ENCODE measurements around the gene BNIPL. TPM values are rescaled to one million over a fixed set of nuclear protein-coding genes. Genes with fewer than 3 reads are reported as not detected.

BNIPL gene
- total RNA-seq, 3 donors from 2014 or later, result 0.41 to 1.1 (median 0.63) TPM

DNA sequence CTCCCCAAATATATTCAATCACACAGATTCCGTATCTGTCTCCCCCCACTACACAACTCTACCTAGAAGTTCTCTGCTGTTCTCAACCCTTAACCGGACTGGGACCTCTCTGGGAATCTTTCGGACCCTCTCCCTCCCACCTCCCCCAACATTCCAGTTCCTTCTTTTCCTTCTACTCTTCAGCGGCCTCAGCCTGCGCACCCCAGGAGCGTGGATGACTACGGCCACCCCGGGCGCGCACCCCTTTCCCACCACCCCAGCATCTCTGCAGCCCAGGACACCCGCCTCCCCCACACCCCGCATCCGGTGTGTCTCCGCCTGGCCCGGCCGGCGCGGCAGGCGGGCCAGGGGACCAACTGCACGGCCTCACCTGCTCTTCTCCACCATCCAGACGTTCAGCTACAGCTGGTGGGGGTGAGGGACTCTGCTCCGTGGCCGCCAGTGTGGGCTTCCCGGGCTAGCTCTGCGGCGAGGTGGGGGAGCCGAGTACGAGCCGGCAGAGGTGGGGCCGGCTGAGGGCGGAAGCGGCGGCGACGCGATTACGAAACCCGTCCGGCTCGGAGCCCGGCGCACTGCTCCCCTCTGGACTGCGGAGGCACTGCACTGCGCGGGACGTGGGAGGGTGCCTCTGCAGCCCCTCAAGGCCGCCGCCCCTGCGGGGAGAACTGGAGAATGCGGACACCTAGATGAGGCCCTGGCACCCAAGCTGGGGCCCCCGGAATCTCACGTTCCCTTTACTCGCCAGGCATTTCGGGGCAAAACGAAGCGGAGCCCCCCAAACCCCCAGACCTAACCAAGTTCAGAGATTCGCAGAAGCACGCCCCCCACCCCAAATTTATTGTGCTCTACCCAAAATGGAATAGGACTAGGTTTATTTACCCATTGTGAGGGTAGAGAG lies 23.0 kb downstream of the BNIPL start, which contains the start of gene CDC42SE1:
CDC42SE1 (minus strand) TSS at position 514 of the 898 bp plus-strand sequence. CDS start 3,892 bp downstream, outside the sequence.
- ATAC-seq (peak; percentile 89), DNase-seq (peak; percentile 80 to 93 (median 89))
- intact Hi-C loops (cut with DNase I, micrococcal nuclease), result loop anchor here in 1 of 2 donors (10.0 kb wide), 1 partner anchor 55 kb away; the partner anchor contains the start of genes MINDY1 and PRUNE1
- Histone ChIP-seq H3K4me1 (ENCODE audit: low read depth) (peaks cover 33% of the 10 kb centered on the region), H3K4me3 (peak within 1 kb of the TSS; percentile 85), H3K36me3 (ENCODE audit: low read depth) (no peaks in the 10 kb centered on the region), H3K9me3 (no peaks in the 10 kb centered on the region)
- TF ChIP-seq, protein P1, sequence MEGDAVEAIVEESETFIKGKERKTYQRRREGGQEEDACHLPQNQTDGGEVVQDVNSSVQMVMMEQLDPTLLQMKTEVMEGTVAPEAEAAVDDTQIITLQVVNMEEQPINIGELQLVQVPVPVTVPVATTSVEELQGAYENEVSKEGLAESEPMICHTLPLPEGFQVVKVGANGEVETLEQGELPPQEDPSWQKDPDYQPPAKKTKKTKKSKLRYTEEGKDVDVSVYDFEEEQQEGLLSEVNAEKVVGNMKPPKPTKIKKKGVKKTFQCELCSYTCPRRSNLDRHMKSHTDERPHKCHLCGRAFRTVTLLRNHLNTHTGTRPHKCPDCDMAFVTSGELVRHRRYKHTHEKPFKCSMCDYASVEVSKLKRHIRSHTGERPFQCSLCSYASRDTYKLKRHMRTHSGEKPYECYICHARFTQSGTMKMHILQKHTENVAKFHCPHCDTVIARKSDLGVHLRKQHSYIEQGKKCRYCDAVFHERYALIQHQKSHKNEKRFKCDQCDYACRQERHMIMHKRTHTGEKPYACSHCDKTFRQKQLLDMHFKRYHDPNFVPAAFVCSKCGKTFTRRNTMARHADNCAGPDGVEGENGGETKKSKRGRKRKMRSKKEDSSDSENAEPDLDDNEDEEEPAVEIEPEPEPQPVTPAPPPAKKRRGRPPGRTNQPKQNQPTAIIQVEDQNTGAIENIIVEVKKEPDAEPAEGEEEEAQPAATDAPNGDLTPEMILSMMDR (IDR thresholded peaks at IDR 0.05), result peak; percentile 90

DNA sequence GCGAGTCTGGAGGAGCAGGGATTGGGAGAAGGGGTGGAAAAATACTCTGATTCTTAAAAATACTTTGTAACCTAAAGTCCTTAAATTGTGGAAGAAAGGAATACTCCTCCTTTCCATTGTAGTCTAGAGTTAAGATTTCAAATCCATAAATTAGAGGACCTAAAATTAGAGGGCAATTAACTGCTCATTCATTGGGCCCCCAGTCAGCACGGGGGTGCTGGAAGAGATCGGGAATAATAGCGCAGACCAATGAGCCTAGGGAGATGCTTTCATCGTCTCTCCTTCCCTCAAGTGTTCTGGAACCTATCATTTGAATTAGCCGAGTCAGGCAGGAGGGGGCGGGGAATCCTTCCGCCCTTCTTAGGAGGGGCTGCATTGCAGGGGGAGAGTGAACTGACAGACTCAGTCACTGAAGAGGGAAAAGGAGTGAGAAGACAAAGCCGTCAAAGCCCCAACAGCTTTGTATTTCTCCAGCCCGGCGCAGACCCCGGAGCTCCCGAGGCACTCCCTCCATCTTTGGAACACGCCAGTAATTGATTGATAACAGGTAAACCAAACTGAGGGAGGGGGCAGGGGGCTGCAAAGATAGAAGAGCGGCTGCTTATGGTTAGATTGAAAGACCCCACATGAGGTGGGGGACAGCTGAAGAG lies 23.7 kb downstream of the BNIPL start, which contains the start of gene MLLT11:
MLLT11 (plus strand) TSS at position 391 of the 650 bp plus-strand sequence. CDS start 6,828 bp downstream, outside the sequence.
- Histone ChIP-seq H3K4me3 (peak within 1 kb of the TSS; percentile 85), H3K4me1 (ENCODE audit: low read depth) (peaks cover 33% of the 10 kb centered on the region), H3K9me3 (no peaks in the 10 kb centered on the region), H3K36me3 (ENCODE audit: low read depth) (no peaks in the 10 kb centered on the region)
- intact Hi-C loops (cut with DNase I, micrococcal nuclease), result no loop called here
- DNase-seq (peak in 2 of 3 donors; percentile 37 to 53), ATAC-seq (no peak)
- TF ChIP-seq, protein P1 (IDR thresholded peaks at IDR 0.05), result no peak

DNA sequence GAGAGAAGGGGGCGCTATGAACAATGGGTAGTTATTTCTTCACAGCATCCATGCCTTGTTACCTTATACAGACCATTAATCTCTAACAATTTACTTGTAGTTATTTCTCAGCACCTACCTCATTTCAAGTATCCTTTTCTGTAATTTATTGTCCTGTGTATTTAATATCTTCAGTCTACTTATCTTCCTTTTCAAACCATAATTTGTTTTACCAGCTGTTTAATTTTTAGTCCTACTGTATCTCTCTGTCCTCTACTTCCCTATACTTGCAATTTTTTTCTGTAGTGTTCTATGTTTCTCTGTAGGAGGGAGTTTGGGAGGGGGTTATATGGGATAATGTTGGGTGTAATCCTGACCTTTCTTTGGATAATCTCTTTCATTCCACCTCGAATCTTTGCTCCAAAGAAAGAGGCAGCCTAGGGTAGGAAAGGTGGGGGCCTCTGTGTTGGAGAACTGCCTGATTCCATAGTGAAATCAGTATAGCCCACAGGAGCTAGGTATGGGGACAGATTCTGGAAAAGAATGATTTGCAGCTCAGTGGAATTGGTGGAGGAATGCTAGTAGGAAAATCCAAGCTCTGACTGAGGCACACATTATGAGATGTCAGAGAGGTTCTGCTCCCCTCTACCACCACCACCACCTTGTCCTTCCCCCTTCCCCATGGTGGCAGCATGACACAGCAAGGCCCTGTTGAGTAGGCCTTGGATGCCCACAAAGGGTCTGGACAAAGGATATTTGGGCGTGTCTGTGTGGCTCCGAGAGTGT lies 24.5 kb downstream of the BNIPL start:
- peaks cover 26% of the 10 kb centered on the region for H3K4me1 ChIP-seq (ENCODE audit: low read depth)
- no peak overlapping the region for H3K4me3 ChIP-seq
- intact Hi-C loops (cut with DNase I, micrococcal nuclease), result no loop called here
- TF ChIP-seq, protein P1 (IDR thresholded peaks at IDR 0.05), result no peak
- no peak for ATAC-seq
- no peaks in the 10 kb centered on the region for H3K9me3 ChIP-seq
- H3K36me3 ChIP-seq (ENCODE audit: low read depth), result no peaks in the 10 kb centered on the region
- DNase-seq, result no peak

DNA sequence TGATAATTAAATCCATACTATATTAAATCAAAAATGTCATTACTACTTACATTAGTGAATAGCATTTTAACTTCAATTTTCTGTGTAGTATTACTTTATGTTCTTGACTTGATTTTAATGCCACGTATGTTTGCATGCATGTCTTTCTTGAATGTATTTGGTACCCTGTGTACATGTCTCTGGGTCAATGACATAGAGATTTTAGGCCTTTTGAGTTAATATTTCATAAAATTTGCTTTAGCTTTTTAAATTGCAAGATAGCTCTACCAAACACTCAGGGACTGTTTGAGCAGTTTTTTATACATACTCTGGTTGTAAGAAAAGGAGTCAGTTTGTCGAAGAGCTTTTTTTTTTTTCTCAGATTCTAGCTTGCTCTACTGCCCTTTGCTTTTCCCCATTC lies 25.3 kb downstream of the BNIPL start:
- Histone ChIP-seq H3K4me1 (ENCODE audit: low read depth) (peaks cover 18% of the 10 kb centered on the region), H3K4me3 (no peak overlapping the region), H3K9me3 (no peaks in the 10 kb centered on the region), H3K36me3 (ENCODE audit: low read depth) (no peaks in the 10 kb centered on the region)
- TF ChIP-seq, protein P1 (IDR thresholded peaks at IDR 0.05), result no peak
- DNase-seq (no peak), ATAC-seq (no peak)
- intact Hi-C loops (cut with DNase I, micrococcal nuclease), result no loop called here

DNA sequence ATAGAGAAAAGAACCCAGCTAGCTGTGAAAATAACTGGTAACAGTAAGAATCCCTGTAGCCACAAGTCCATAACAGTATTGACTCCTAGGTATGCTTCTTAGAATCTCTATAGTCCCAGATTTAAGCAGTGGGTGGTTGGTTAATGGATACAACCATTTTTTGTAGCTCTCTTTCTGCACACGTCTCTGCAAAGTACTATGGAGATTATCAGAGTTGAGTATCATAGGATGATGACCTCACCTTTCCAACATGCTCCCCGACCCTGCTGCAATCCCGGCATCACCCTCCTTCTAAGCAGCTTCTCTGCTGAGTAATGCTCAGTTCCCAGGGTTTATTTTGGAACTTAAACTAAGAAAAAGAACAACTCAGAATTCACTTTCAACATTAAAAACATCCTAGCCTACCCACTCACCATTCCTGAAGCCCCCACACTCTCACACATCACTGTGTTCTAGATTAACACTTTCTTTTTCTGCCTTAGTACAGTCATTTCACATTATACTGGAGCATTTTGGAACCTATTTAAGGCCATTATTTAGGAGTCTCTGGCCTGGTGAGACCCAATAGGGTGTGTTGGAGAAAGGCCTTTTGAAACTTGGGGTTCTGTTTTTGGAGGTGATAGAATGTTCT lies 26.5 kb downstream of the BNIPL start:
- DNase-seq (no peak), ATAC-seq (no peak)
- TF ChIP-seq, protein P1 (IDR thresholded peaks at IDR 0.05), result no peak
- Histone ChIP-seq H3K4me1 (ENCODE audit: low read depth) (peaks cover 8% of the 10 kb centered on the region), H3K36me3 (ENCODE audit: low read depth) (no peaks in the 10 kb centered on the region), H3K4me3 (no peak overlapping the region), H3K9me3 (no peaks in the 10 kb centered on the region)
- intact Hi-C loops (cut with DNase I, micrococcal nuclease), result no loop called here

Measured in mucosa of descending colon (tissue), 3 donors.